Progenitor cell of endocrine pancreas (in vitro differentiated cells): Measurements from ENCODE around the gene FGD5. TPM values are rescaled to one million over a fixed set of nuclear protein-coding genes. Genes with fewer than 3 reads are reported as not detected.
A peak's percentile ranks its signal among the peaks of the same experiment; 100 is the strongest.

ENCODE experiments used
- DNase-seq: peaks from one replicate; pipeline ENCODE4 v3.0.0; 2021; ENCODE audit warnings: low spot score; ENCODE audit not compliant: unreplicated experiment
- H3K27ac Mint-ChIP-seq: 2 replicates; pipeline ENCODE4 v1.8.0; 2021; ENCODE audit warnings: mild to moderate bottlenecking, moderate library complexity, mixed read lengths
- H3K27me3 Mint-ChIP-seq: 2 replicates; pipeline ENCODE4 v1.8.0; 2021; ENCODE audit warnings: mixed read lengths
- H3K36me3 Mint-ChIP-seq: 2 replicates; pipeline ENCODE4 v1.8.0; 2022; ENCODE audit warnings: mixed read lengths; ENCODE audit not compliant: insufficient read depth
- H3K4me1 Mint-ChIP-seq: 2 replicates; pipeline ENCODE4 v1.8.0; 2021; ENCODE audit warnings: low read depth, mixed read lengths
- H3K4me3 Mint-ChIP-seq: 2 replicates; pipeline ENCODE4 v1.8.0; 2021; ENCODE audit warnings: low read depth, mild to moderate bottlenecking, moderate library complexity, mixed read lengths
- H3K9me3 Mint-ChIP-seq: 2 replicates; pipeline ENCODE4 v1.8.0; 2021; ENCODE audit warnings: low read depth, mixed read lengths
- CTCF ChIP-seq: fragments of 200-600 bp; sonication (generic); IDR thresholded peaks from one replicate; pipeline ENCODE4 v1.5.0; 2021; ENCODE audit warnings: antibody characterized with exemption, mild to moderate bottlenecking; ENCODE audit not compliant: unreplicated experiment
- total RNA-seq: library from RNA; stranded (reverse); gene quantifications from 2 replicates; pipeline ENCODE4 v1.2.1, GENCODE V29; 2021

Gene FGD5
- total RNA-seq, 1 donor from 2014 or later: 0.17 TPM

DNA sequence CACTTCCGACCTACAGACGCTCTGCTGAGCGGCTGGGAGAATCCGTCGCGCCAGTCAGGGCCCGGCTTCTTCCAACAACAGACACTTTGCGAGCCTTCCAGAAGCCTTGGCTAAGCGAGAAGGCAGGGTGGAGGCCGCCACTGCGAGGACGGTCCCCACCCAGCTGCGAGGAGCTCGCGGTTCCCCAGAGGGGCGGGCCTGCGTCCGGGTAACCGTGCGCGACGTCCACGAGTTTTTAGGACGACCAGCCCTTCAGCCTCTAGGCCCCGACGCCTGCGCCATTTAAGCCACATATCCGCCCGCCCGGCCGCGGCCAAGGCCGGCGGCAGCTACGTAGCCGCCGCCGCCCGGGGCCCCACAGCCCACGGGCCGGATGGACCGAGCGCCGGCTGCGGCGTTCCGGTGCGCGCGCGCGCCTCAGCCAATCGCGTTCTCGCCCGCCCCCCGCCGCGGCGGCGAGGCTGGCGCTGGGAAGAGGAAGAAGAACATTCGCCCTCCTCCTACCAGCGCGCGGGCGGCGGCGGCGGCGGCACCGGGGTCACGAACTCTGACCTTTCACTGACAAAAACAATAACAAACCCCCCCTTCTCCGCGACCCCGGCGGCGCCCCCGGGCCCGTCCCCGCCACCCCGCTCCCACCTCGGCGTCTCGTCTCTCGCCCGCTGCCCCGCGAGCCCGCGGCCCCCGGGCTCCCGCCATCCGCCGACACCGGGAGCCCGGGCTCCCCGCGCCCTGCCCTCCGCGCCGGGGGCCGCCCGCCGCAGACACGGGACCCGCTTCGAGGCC, 128.5 kb downstream of the FGD5 start, which contains the start of gene NR2C2:
TSS of gene NR2C2 (plus strand) at position 484 of the 786 bp plus-strand sequence. CDS start 56,332 bp downstream, outside the sequence.
- TF ChIP-seq CTCF: no peak
- peak within 1 kb of the TSS; percentile 100 for H3K27ac Mint-ChIP-seq
- H3K36me3 Mint-ChIP-seq: peaks cover 11% of the 10 kb centered on the region
- no peaks in the 10 kb centered on the region for H3K9me3 Mint-ChIP-seq
- no peaks in the 10 kb centered on the region for H3K27me3 Mint-ChIP-seq
- peaks cover 46% of the 10 kb centered on the region for H3K4me1 Mint-ChIP-seq
- peak within 1 kb of the TSS; percentile 99 for H3K4me3 Mint-ChIP-seq
- DNase-seq: peak; percentile 59

DNA sequence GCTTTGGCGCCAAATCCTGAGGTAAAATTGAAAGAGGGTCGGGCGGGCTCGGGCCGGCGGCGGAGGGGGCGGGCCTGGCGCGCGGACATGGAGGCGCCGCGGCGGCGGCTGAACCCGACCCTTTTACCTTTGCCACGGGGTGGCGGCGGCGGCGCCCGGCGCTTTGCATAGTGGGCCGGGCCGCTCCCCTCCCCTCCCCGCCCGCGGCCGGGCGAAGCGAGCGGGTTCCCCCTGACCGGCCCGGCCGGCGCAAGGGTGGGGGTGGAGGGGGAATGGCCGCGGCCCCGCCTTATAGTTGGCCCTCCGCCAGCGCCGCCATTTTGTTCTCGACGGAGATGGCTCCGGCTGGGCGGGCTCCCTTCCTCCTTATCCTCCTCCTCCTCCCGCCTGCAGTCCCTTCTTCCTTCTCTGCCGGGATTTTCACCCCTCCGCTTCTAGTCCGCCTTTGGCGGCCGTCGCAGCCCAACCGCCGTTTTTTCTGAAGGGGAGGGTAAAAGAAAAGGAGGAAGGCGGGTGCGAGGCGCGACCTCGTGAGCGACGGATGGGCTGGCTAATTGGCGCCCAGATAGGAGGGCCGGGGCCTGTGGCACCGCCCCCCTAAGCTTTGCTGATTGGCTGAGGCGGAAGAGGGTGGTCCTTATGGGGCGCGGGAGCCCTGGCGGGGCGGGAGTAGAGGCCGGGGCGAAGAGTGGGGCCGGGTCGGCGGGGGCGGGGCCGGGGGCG, 129.3 kb downstream of the FGD5 start:
- Mint-ChIP-seq H3K27ac (peak overlapping the region; percentile 100), H3K36me3 (peaks cover 11% of the 10 kb centered on the region), H3K9me3 (no peaks in the 10 kb centered on the region), H3K4me3 (peak overlapping the region; percentile 99), H3K27me3 (no peaks in the 10 kb centered on the region), H3K4me1 (peaks cover 44% of the 10 kb centered on the region)
- DNase-seq: peak; percentile 92
- TF ChIP-seq CTCF: no peak

DNA sequence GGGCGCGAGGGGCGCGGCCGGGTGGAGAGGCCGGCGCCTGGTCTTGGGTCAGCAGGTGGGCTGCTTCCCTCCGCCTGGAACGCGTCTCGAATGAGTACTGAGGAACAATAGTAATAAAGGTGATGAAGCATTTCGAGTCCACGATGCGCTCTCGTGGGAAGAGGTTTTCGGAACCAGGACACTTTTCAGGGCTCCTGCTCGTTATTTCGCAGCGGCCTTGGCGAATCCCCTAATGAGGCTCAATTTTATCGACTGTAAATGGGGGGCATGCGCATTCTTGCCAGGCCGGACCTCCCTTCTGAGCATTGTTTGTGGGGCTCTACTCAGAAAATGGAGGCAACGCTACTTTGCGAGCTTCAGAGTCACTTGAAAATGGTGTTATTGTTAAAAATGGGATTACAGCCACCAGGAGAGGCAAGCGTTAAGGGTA, 129.9 kb downstream of the FGD5 start:
- TF ChIP-seq CTCF: no peak

DNA sequence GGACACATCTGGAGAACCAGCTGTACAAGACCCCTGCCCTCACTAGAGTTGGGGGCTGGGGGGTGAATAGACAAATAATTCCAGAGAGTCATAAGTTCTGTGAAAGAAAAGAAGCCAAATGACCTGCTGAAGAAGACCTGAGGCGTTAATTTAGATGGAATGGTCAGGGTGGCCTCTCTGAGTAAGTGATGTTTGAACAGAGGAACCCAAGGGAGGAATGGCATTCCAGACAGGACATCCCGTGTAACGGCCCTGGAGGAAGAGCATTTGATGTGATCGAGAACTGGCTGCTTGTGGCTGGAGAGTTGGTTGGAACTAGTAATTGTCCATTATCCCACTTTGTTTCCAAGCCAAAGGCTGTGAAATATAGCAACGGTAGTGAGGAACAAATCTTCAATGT, 130.4 kb downstream of the FGD5 start:
- DNase-seq: no peak
- peak overlapping the region; percentile 100 for H3K27ac Mint-ChIP-seq
- H3K9me3 Mint-ChIP-seq: no peaks in the 10 kb centered on the region
- TF ChIP-seq CTCF: no peak
- peaks cover 7% of the 10 kb centered on the region for H3K36me3 Mint-ChIP-seq
- H3K4me3 Mint-ChIP-seq: peak overlapping the region; percentile 99
- H3K4me1 Mint-ChIP-seq: peaks cover 34% of the 10 kb centered on the region
- H3K27me3 Mint-ChIP-seq: no peaks in the 10 kb centered on the region

More for the DNA sequence above, 129.9 kb downstream of the FGD5 start:
- Mint-ChIP-seq H3K4me1 (peaks cover 39% of the 10 kb centered on the region), H3K36me3 (peaks cover 11% of the 10 kb centered on the region), H3K4me3 (peak overlapping the region; percentile 99), H3K9me3 (no peaks in the 10 kb centered on the region), H3K27me3 (no peaks in the 10 kb centered on the region), H3K27ac (peak overlapping the region; percentile 100)
- no peak for DNase-seq

DNA sequence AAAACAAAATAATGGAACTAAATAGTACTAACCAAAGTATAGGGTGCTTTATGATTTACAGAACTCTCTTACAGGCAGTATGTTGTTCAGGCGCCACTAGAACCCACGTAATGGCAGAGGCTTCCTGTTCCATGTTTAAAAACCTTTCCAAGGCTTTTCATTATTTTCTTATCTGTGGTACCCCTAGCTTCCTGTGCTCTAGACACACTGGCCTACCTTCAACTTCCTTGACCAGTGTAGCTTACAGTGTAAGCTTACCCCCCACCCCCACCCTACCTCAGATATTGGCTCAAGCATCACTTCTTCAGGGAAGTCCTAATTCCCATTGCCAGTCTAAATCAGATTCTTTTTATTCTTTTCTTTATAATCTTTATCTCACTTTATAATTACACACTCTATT, 131.5 kb downstream of the FGD5 start:
- Mint-ChIP-seq H3K27me3 (no peaks in the 10 kb centered on the region), H3K4me3 (no peak overlapping the region), H3K36me3 (peaks cover 8% of the 10 kb centered on the region), H3K4me1 (peaks cover 34% of the 10 kb centered on the region), H3K9me3 (no peaks in the 10 kb centered on the region), H3K27ac (no peak overlapping the region)
- no peak for DNase-seq
- TF ChIP-seq CTCF: no peak
